GM12892 (cell line): Measurements from ENCODE around the gene MAX.

Source experiments
- POLR2AphosphoS5 ChIP-seq: IDR thresholded peaks from 2 replicates; pipeline ENCODE4 v1.6.1; 2011; ENCODE audit warnings: low read depth, low read length, control low read depth
- TAF1 ChIP-seq: IDR thresholded peaks from 2 replicates; pipeline ENCODE4 v1.6.1; 2011; ENCODE audit warnings: low read depth, mild to moderate bottlenecking, control low read depth, low read length, borderline replicate concordance

- TF ChIP-seq POLR2AphosphoS5, result no peak
- no peak for TF ChIP-seq TAF1
These were observed 61.5 kb downstream of the MAX start for GRCh38 chr14:65040666-65041433.
